Subcutaneous abdominal adipose tissue (tissue), 5 donors: ENCODE data around the gene CA7.

Experiments
- H3K27ac ChIP-seq: one replicate; pipeline ENCODE4 v1.7.0; 2013; ENCODE audit warnings: low read depth, mild to moderate bottlenecking, inconsistent platforms, low read length, moderate library complexity
- H3K27me3 ChIP-seq, 5 donors: one replicate each; pipeline ENCODE4 v1.7.0; 2013; ENCODE audit warnings: low read length in 5 of 5, inconsistent platforms in 1 of 5; ENCODE audit not compliant: control insufficient read depth in 5 of 5, insufficient read depth in 4 of 5
- H3K36me3 ChIP-seq, 5 donors: one replicate each; pipeline ENCODE4 v1.7.0; 2013; ENCODE audit warnings: low read length in 5 of 5; ENCODE audit not compliant: control insufficient read depth in 5 of 5, insufficient read depth in 5 of 5
- H3K4me1 ChIP-seq, 5 donors: one replicate each; pipeline ENCODE4 v1.7.0; 2013; ENCODE audit warnings: low read length in 5 of 5, mild to moderate bottlenecking in 3 of 5, moderate library complexity in 1 of 5; ENCODE audit not compliant: control insufficient read depth in 5 of 5, insufficient read depth in 5 of 5
- H3K4me3 ChIP-seq, 5 donors: one replicate each; pipeline ENCODE4 v1.7.0; 2013; ENCODE audit warnings: low read length in 5 of 5, low read depth in 1 of 5
- H3K9ac ChIP-seq, 5 donors: one replicate each; pipeline ENCODE4 v1.7.0; 2013; ENCODE audit warnings: low read length in 5 of 5, mild to moderate bottlenecking in 4 of 5, moderate library complexity in 3 of 5
- H3K9me3 ChIP-seq, 5 donors: one replicate each; pipeline ENCODE4 v1.7.0; 2013; ENCODE audit warnings: low read length in 5 of 5; ENCODE audit not compliant: control insufficient read depth in 5 of 5
- donor health status: healthy.
- donor health status: healthy.
- donor health status: healthy.
- donor health status: healthy.
- donor health status: healthy.

CA7 gene

GRCh38 chr16:66871840-66872239, 27.6 kb downstream of the CA7 start:
- no peaks in the 10 kb centered on the region for H3K36me3 ChIP-seq
- H3K27ac ChIP-seq, result no peak overlapping the region
- no peaks in the 10 kb centered on the region for H3K9me3 ChIP-seq
- H3K4me3 ChIP-seq, result no peak overlapping the region
- no peaks in the 10 kb centered on the region for H3K27me3 ChIP-seq
- H3K4me1 ChIP-seq, result peaks cover 0 to 18% (median 16%) of the 10 kb centered on the region in 5 donors
- no peak overlapping the region for H3K9ac ChIP-seq

- H3K36me3 ChIP-seq, result no peaks in the 10 kb centered on the region
- no peaks in the 10 kb centered on the region for H3K27me3 ChIP-seq
- H3K9me3 ChIP-seq, result no peaks in the 10 kb centered on the region
- peaks cover 0 to 18% (median 16%) of the 10 kb centered on the region in 5 donors for H3K4me1 ChIP-seq
- no peak overlapping the region for H3K27ac ChIP-seq
- peak overlapping the region in 2 of 5 donors; percentile 53 to 57 for H3K9ac ChIP-seq
- peak overlapping the region; percentile 44 to 72 (median 60) for H3K4me3 ChIP-seq
Measured at GRCh38 chr16:66872559-66872942, 28.3 kb downstream of the CA7 start.

GRCh38 chr16:66872943-66873684, 28.9 kb downstream of the CA7 start:
- Histone ChIP-seq H3K27ac (no peak overlapping the region), H3K4me3 (peak overlapping the region; percentile 44 to 72 (median 60)), H3K36me3 (no peaks in the 10 kb centered on the region), H3K4me1 (peaks cover 0 to 20% (median 18%) of the 10 kb centered on the region in 5 donors), H3K9me3 (no peaks in the 10 kb centered on the region), H3K27me3 (no peaks in the 10 kb centered on the region), H3K9ac (peak overlapping the region in 3 of 5 donors; percentile 12 to 61 (median 57))

GRCh38 chr16:66873685-66874055, 29.5 kb downstream of the CA7 start:
- Histone ChIP-seq H3K9ac (no peak overlapping the region), H3K36me3 (no peaks in the 10 kb centered on the region), H3K9me3 (no peaks in the 10 kb centered on the region), H3K4me1 (peaks cover 0 to 22% (median 18%) of the 10 kb centered on the region in 5 donors), H3K27ac (no peak overlapping the region), H3K27me3 (no peaks in the 10 kb centered on the region), H3K4me3 (peak overlapping the region in 1 of 5 donors; percentile 42)

GRCh38 chr16:66874079-66874775, 30.0 kb downstream of the CA7 start:
- H3K4me1 ChIP-seq, result peaks cover 0 to 22% (median 18%) of the 10 kb centered on the region in 5 donors
- H3K9me3 ChIP-seq, result no peaks in the 10 kb centered on the region
- no peak overlapping the region for H3K4me3 ChIP-seq
- H3K27ac ChIP-seq, result no peak overlapping the region
- H3K36me3 ChIP-seq, result no peaks in the 10 kb centered on the region
- H3K9ac ChIP-seq, result no peak overlapping the region
- H3K27me3 ChIP-seq, result no peaks in the 10 kb centered on the region

GRCh38 chr16:66878067-66878466, 33.9 kb downstream of the CA7 start:
- Histone ChIP-seq H3K27ac (no peak overlapping the region), H3K4me3 (no peak overlapping the region), H3K27me3 (no peaks in the 10 kb centered on the region), H3K9ac (no peak overlapping the region), H3K9me3 (no peaks in the 10 kb centered on the region), H3K4me1 (peaks cover 0 to 43% (median 26%) of the 10 kb centered on the region in 5 donors), H3K36me3 (no peaks in the 10 kb centered on the region)

GRCh38 chr16:66880288-66881013, 36.2 kb downstream of the CA7 start, which contains the start of gene PDP2:
TSS of gene PDP2 (plus strand) at chr16:66880515. CDS start at chr16:66884285, 3,770 bp downstream.
- peak within 1 kb of the TSS; percentile 63 to 95 (median 86) for H3K9ac ChIP-seq
- H3K36me3 ChIP-seq, result peaks cover 0 to 14% (median 14%) of the 10 kb centered on the region in 5 donors
- H3K4me3 ChIP-seq, result peak within 1 kb of the TSS; percentile 67 to 97 (median 91)
- no peaks in the 10 kb centered on the region for H3K9me3 ChIP-seq
- peaks cover 0 to 42% (median 18%) of the 10 kb centered on the region in 5 donors for H3K4me1 ChIP-seq
- H3K27me3 ChIP-seq, result no peaks in the 10 kb centered on the region
- peak within 1 kb of the TSS; percentile 76 for H3K27ac ChIP-seq

- no peaks in the 10 kb centered on the region for H3K27me3 ChIP-seq
- peak overlapping the region; percentile 67 to 97 (median 91) for H3K4me3 ChIP-seq
- H3K9me3 ChIP-seq, result no peaks in the 10 kb centered on the region
- peak overlapping the region; percentile 76 for H3K27ac ChIP-seq
- peak overlapping the region in 4 of 5 donors; percentile 86 to 95 (median 88) for H3K9ac ChIP-seq
- H3K36me3 ChIP-seq, result peaks cover 0 to 18% (median 16%) of the 10 kb centered on the region in 5 donors
- peaks cover 0 to 48% (median 23%) of the 10 kb centered on the region in 5 donors for H3K4me1 ChIP-seq
Measured at GRCh38 chr16:66881014-66881417, 36.8 kb downstream of the CA7 start.

- peak overlapping the region in 3 of 5 donors; percentile 3 to 86 (median 63) for H3K9ac ChIP-seq
- peak overlapping the region; percentile 74 for H3K27ac ChIP-seq
Measured at GRCh38 chr16:66881560-66881959, 37.3 kb downstream of the CA7 start.

More at GRCh38 chr16:66881560-66881959, 37.3 kb downstream of the CA7 start:
- Histone ChIP-seq H3K27me3 (no peaks in the 10 kb centered on the region), H3K9me3 (no peaks in the 10 kb centered on the region), H3K36me3 (peaks cover 2 to 20% (median 19%) of the 10 kb centered on the region in 5 donors), H3K4me3 (peak overlapping the region; percentile 50 to 97 (median 91)), H3K4me1 (peaks cover 0 to 53% (median 26%) of the 10 kb centered on the region in 5 donors)
